ENCODE results near the gene VPS13A.
"Not testable (repeated sequence)": the region's sequence is repeated elsewhere in the genome, so short reads cannot be mapped to it uniquely, and the experiment has no call there.

VPS13A gene

GRCh38 chr9:77421506-77422265 lies 244.4 kb downstream of the VPS13A start:
- no peak overlapping the region for H3K4me3 ChIP-seq (ENCODE audit: low read depth, low read length)

DNA sequence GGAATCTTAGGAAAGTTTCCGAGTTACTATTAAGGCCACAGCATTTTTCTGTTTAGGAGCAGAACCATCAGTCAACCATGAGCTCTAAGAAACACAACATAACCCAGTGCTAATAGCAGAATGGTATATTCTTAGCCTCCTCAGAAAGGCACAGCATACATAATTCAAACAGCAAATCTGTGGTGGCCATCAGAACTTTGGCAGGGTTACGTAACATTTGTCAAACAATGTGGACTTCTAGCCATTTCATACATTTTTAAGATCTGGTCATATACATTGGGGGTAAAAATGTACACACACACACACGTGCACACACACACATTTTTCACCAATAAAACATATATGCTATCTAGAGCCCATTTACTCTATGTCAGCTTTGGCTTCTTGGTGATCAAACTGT lies 245.6 kb downstream of the VPS13A start:
- no peak overlapping the region for H3K4me3 ChIP-seq (ENCODE audit: low read depth, low read length)

- H3K4me3 ChIP-seq (ENCODE audit: low read depth, low read length), result no peak overlapping the region
These were observed 246.5 kb downstream of the VPS13A start for GRCh38 chr9:77423841-77424240.

DNA sequence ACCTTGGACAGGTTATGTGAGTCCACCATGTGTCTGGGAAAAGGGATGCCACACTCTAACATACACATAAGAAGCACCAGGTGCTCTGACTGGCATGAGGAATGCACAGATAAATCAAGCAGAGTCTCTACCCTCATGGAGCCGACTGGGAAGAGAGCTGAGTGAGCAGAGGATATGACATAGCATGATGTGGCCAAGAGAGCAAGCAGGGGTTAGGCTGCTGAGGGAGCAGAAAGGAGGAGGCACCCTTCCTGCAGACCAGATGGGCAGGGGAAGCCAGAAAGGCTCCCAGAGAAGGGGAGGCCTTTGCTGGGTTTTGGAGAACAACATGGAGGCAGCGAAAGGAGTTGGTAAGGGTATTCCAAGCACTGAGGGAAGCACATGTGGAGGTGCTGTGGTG lies 247.7 kb downstream of the VPS13A start:
- no peak overlapping the region for H3K4me3 ChIP-seq (ENCODE audit: low read depth, low read length)

DNA sequence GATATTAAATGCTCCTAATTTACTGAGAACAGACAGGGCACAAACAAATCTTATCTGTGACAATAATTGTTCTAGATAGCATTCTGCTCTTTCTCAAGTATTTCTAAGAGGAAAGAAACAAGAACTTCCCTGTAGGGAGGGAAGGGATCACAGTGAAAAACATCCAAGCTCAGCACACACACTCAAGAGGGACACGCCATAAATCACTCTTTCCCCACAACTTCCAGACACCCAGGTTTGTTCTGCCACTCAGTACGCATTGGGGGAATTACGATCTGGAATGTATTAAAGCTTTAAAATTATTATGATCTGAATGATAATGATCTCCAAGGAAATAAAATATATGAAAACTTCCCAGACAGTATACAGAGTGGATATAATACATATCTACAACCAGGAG lies 249.4 kb downstream of the VPS13A start:
- H3K4me3 ChIP-seq (ENCODE audit: low read depth, low read length), result no peak overlapping the region

DNA sequence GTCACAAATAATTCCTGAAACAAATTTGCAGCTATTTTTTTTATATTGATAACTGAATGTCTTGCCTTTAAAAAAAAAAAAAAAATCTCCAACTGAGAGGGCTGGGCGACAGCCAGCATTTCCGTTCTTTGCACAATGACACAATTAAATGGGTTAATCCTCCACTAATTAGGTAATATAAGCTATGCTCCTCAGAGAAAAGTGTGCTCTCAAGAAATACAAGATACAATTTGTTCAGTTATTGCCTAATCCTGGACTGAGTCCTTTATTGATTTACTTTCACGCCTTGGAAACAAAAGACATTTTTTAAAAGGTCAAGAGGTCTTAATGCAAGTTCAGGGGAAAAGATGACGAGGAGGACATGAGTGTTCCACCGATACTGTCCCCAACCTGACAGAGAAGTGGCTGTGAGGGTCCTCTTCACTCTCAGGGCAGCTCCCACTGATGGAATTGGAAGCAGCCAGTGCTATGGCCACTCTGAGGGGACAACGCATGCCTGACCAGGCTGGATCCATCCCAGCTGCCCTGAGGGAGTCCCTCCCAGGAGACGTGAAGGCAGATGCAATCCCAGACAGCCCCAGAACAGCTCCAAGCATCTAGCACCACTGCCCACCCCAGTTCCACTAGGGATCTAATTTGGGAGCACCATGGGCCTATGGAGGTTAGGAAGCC lies 250.1 kb downstream of the VPS13A start:
- H3K4me3 ChIP-seq (ENCODE audit: low read depth, low read length), result no peak overlapping the region

DNA sequence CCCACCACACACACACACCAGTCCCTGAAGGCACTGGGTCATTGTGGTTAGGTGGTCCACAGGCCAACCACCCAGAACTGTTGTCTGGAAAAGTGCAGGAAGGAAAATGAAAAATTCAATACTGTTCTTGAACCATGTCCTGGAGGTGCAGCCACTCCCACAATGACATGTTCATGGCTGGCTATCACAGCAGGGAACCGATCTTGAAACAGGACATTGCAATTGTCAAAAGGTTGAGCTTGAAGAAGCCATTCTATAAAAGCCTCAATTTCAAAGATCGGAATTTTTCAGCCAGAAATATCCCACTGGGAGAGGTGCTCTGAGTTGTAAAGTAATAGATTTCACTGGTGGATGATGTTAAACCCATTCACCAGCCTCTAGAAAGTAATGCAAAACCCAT lies 252.6 kb downstream of the VPS13A start:
- no peak overlapping the region for H3K4me3 ChIP-seq (ENCODE audit: low read depth, low read length)

GRCh38 chr9:77432053-77432452 lies 254.7 kb downstream of the VPS13A start:
- no peak overlapping the region for H3K4me3 ChIP-seq (ENCODE audit: low read depth, low read length)

- no peak overlapping the region for H3K4me3 ChIP-seq (ENCODE audit: low read depth, low read length)
These were observed 256.5 kb downstream of the VPS13A start for GRCh38 chr9:77433675-77434445.

- H3K4me3 ChIP-seq (ENCODE audit: low read depth, low read length), result no peak overlapping the region
These were observed 257.9 kb downstream of the VPS13A start for GRCh38 chr9:77435277-77435676.

DNA sequence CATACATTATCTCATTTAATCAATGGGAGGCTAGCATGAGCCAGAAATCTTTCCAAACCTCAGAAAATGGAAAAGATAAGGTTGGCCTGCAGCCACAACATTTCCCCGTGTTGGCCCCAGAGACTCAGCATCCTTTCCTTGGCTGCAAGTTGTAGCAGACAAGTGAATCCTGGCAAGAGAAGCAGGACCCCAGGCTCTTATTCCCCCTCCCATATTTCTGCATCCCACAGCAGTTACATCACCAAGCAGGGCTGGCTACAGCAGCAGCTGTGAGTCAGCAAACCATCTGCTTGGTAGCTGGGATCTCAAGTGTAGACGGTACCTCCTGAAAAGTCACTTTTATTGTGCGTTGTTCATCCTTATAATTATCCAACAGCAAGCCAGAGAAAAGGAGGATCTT lies 258.4 kb downstream of the VPS13A start:
- H3K4me3 ChIP-seq (ENCODE audit: low read depth, low read length), result no peak overlapping the region

DNA sequence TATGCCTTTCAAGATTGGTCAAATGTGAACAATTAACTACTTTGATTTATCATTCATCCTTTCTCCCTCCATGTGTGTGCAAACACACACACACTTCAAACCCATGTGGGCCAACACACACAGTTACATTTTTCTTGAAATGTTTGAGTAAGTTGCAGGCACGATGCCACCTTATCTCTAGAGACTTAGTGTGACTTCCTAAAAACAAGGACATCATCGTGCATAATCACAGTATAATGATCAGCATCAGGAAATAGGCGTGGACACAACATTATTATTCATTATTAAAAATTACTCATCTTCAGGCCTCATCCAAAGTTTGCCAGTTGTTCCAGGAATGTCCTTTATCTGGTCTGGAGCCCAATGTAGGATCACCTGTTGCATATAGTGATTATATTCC lies 261.3 kb downstream of the VPS13A start:
- no peak overlapping the region for H3K4me3 ChIP-seq (ENCODE audit: low read depth, low read length)

GRCh38 chr9:77440057-77440456 lies 262.7 kb downstream of the VPS13A start:
- H3K4me3 ChIP-seq (ENCODE audit: low read depth, low read length), result no peak overlapping the region

DNA sequence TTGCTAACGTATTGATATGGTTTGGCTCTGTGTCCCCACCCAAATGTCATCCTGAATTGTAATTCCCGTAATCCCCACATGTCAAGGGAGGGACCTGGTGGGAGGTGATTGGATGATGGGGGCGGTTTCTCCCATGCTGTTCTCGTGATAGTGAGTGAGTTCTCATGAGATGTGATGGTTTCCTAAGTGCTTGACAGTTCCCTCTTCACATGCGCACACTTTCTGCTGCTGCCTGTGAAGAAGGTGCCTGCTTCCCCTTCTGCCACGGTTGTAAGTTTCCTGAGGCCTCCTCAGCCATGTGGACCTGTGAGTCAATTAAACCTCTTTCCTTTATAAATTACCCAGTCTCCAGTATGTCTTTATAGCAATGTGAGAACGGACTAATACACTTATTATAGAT lies 263.8 kb downstream of the VPS13A start:
- H3K4me3 ChIP-seq (ENCODE audit: low read depth, low read length), result not testable (repeated sequence)

DNA sequence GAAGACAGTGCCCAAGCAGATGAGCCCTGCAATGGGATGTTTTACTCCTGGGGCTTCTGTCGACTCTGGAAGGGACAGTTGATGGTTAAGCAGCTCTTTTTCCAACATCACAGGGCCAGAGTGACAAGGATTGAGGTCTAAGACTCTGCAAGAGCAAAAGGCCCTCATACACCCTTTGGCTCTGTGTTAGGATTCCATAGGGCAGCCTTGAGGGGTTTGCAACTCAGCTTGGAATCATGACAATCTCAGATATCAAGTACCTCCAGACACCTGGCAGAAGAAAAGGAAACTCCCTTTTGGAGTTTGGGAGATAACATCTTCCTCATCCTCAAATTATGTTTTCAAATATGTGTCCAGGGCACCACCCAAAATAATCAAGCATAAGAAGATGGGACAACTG lies 265.1 kb downstream of the VPS13A start:
- H3K4me3 ChIP-seq (ENCODE audit: low read depth, low read length), result no peak overlapping the region

DNA sequence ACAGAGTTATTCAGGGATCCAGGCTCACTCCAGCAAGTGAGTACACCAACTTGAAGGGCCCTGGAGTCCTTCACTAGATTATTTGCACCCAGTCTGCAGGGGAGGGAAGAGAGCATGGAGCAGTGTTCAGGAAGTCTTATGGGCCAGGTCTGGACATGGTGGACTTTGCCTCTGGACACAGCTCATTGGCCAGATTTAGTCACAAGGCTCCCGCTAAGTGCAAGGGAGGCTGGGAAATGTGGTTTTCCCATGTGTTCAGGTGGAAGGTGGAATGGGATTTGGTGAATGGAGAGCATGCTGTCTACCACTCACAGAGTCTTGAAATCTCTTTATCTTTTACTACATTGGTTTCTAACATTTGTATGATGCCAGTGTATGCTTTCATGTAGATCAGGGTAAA lies 270.3 kb downstream of the VPS13A start:
- H3K4me3 ChIP-seq (ENCODE audit: low read depth, low read length), result no peak overlapping the region

DNA sequence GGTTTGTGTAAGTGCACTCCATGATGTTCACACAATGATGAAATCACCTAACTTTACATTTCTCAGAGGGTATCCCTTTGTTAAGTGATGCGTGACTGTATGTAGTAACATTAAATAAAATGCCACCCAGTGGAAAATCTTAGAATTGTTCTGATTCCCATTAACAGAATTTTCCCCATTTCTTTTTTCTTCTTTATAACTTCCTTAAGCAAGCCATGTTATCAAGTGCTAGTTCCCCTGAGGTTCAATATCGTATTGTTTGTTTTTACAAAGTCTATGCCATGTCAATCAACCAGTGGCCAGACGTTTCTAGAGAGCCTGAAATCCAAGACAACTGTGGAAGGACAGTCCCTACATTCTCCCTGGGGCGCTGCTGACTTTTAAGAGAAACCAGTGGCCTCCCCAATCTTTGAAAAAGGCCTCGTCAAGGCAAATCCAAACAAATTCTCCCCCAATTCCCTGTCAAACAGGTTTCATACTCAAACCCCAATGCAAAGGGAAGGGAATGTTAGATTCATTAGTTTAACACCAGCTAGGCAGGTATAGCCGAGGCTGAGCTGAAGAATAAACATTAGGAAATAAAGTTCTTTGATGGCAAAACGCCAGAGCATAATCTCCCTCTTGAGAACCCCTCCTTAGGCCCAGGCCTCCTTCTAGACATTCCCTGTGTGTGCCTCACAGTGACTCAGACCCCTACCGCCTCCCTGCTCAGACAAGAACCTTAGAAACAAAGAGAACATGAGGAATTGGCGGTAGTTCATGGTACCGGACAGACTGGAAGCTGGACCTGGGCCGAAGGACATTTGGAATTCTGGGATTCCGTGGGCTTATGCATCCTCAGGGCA lies 272.1 kb downstream of the VPS13A start:
- no peak overlapping the region for H3K4me3 ChIP-seq (ENCODE audit: low read depth, low read length)

DNA sequence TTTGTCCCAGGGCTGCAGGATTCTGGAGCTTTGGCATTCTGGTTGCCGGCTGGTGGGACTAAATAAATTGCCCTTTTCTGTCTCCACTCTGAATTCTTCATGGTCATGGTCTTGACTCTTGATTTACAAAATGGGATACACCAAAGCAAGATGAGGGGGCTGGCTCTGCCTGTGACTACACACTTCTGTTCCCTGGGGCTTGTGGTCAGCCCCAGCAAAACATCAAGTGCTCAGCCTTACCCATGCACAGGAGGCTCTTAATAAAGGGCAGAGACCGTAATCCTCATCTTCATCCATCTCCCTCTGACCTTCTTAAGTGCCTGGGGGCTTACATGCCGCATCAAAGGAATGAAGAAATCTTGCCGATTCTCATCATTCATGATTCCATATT lies 272.7 kb downstream of the VPS13A start:
- no peak overlapping the region for H3K4me3 ChIP-seq (ENCODE audit: low read depth, low read length)

- H3K4me3 ChIP-seq (ENCODE audit: low read depth, low read length), result no peak overlapping the region
These were observed 274.2 kb downstream of the VPS13A start for GRCh38 chr9:77451507-77451906.

GRCh38 chr9:77453825-77454647 lies 276.7 kb downstream of the VPS13A start:
- H3K4me3 ChIP-seq (ENCODE audit: low read depth, low read length), result no peak overlapping the region

Measured in iPS-11a (cell line).